Endothelial cell of umbilical vein (primary cell): ENCODE measurements around the gene RFX7. TPM values are rescaled to one million over a fixed set of nuclear protein-coding genes. Genes with fewer than 3 reads are reported as not detected.

Experiments used
- BruUV-seq: library from RNA; stranded (reverse); fragments of 400-500 nt; replicated peaks from 2 replicates; lab custom pipeline; 2021; lab: Mats Ljungman, UMichigan
- CTCF ChIA-PET: fragments of 300-600, 350-600 bp; sonication (Branson Sonifier 250); formaldehyde crosslinking; loops from one replicate; lab custom pipeline; 2021; ENCODE audit warnings: antibody characterized with exemption, inconsistent platforms; lab: Charles Lee
- POLR2A ChIA-PET: fragments of 300-600, 350-600 bp; sonication (Branson Sonifier 250); formaldehyde crosslinking; loops from one replicate; lab custom pipeline; 2021; ENCODE audit warnings: antibody characterized with exemption, inconsistent platforms; lab: Charles Lee
- DNase-seq: peaks from one replicate; pipeline ENCODE4 v3.0.0-alpha.2; 2011; ENCODE audit warnings: low read depth, low spot score
- FAIRE-seq: peaks from 2 replicates; lab custom pipeline; 2011; peaks lifted over from hg19 to GRCh38; lab: Jason Lieb, UNC
- H2AFZ ChIP-seq: 2 replicates; pipeline ENCODE4 v1.6.0; 2012; ENCODE audit warnings: low read depth, low read length, control low read depth, inconsistent platforms
- H3K27ac ChIP-seq: 2 replicates; pipeline ENCODE4 v1.5.1; 2011; ENCODE audit warnings: low read depth, mild to moderate bottlenecking, control low read depth, low read length, moderate library complexity; ENCODE audit not compliant: insufficient read depth
- H3K27me3 ChIP-seq, 2 experiments: 2 replicates each; pipeline versions ENCODE4 v1.6.0 to v1.6.1; 2011; ENCODE audit warnings: low read length in 2 of 2, mixed read lengths in 1 of 2; ENCODE audit not compliant: control insufficient read depth in 2 of 2, insufficient read depth in 2 of 2
- H3K36me3 ChIP-seq, 2 experiments: 2 replicates in 1 of 2; 3 replicates in 1 of 2; pipeline ENCODE4 v1.5.1; 2011; ENCODE audit warnings: low read length in 2 of 2, mild to moderate bottlenecking in 1 of 2, moderate library complexity in 1 of 2; ENCODE audit not compliant: control insufficient read depth in 2 of 2, insufficient read depth in 2 of 2; ENCODE audit errors: extremely low read depth in 1 of 2
- H3K4me1 ChIP-seq: 3 replicates; pipeline ENCODE4 v1.5.1; 2011; ENCODE audit warnings: mild to moderate bottlenecking, low read length; ENCODE audit not compliant: control insufficient read depth, insufficient read depth; ENCODE audit errors: extremely low read depth
- H3K4me2 ChIP-seq: 2 replicates; pipeline ENCODE4 v1.6.1; 2011; ENCODE audit warnings: low read length, control low read depth, mixed read lengths; ENCODE audit not compliant: insufficient read depth
- H3K4me3 ChIP-seq, 3 experiments: fragments of 200-600 bp in 1 of 3; sonication (generic), shearing (Covaris generic) in 1 of 3; replicated peaks in 1 of 3; 2 replicates each; pipeline ENCODE4 v1.5.1; 2011 to 2016; ENCODE audit warnings: control low read depth in 3 of 3, low read length in 3 of 3, mild to moderate bottlenecking in 2 of 3, inconsistent platforms in 1 of 3, low read depth in 1 of 3, moderate library complexity in 1 of 3; ENCODE audit not compliant: insufficient read depth in 1 of 3
- H3K79me2 ChIP-seq: 2 replicates; pipeline ENCODE4 v1.6.0; 2012; ENCODE audit warnings: low read length, inconsistent platforms; ENCODE audit not compliant: control insufficient read depth, insufficient read depth
- H3K9ac ChIP-seq: replicated peaks from 2 replicates; pipeline ENCODE3; 2011; ENCODE audit warnings: low read length, control low read depth; ENCODE audit not compliant: insufficient read depth; ENCODE audit errors: extremely low read depth
- H3K9me1 ChIP-seq: replicated peaks from 3 replicates; pipeline ENCODE4 v1.6.0; 2011; ENCODE audit warnings: mild to moderate bottlenecking, low read length; ENCODE audit not compliant: control insufficient read depth, insufficient read depth; ENCODE audit errors: extremely low read depth
- H3K9me3 ChIP-seq: replicated peaks from 2 replicates; pipeline ENCODE4 v1.5.1; 2012; ENCODE audit warnings: low read length, inconsistent platforms; ENCODE audit not compliant: control insufficient read depth, insufficient read depth
- H4K20me1 ChIP-seq: replicated peaks from 2 replicates; pipeline ENCODE3; 2011; ENCODE audit warnings: mild to moderate bottlenecking, low read length; ENCODE audit not compliant: control insufficient read depth, insufficient read depth; ENCODE audit errors: extremely low read depth
- CTCF ChIP-seq, 2 donors: IDR thresholded peaks; 1 replicate in 1 of 2; 2 replicates in 1 of 2; pipeline ENCODE4 v1.5.1; 2011; ENCODE audit warnings: low read length in 2 of 2, mild to moderate bottlenecking in 2 of 2, moderate library complexity in 2 of 2, control low read depth in 1 of 2, inconsistent platforms in 1 of 2, low read depth in 1 of 2; ENCODE audit not compliant: insufficient read depth in 1 of 2; ENCODE audit errors: extremely low read depth in 1 of 2
- EZH2 ChIP-seq: IDR thresholded peaks from 2 replicates; pipeline ENCODE4 v1.6.1; 2012; ENCODE audit warnings: borderline replicate concordance, low read depth, mild to moderate bottlenecking, moderate library complexity, low read length, inconsistent platforms; ENCODE audit not compliant: severe bottlenecking
- FOS ChIP-seq: IDR thresholded peaks from 2 replicates; pipeline ENCODE4 v1.6.1; 2011; ENCODE audit warnings: mild to moderate bottlenecking, low read length, moderate library complexity, borderline replicate concordance; ENCODE audit not compliant: insufficient read depth
- JUN ChIP-seq: IDR thresholded peaks from 2 replicates; pipeline ENCODE4 v1.6.1; 2011; ENCODE audit warnings: borderline replicate concordance, low read depth; ENCODE audit not compliant: insufficient read length, insufficient read depth
- MAX ChIP-seq: IDR thresholded peaks from 2 replicates; pipeline ENCODE4 v1.6.1; 2011; ENCODE audit not compliant: insufficient read depth, insufficient read length
- MYC ChIP-seq: IDR thresholded peaks from one replicate; pipeline ENCODE4 v1.6.1; 2011; ENCODE audit warnings: mild to moderate bottlenecking, low read depth, low read length
- POLR2AphosphoS5 ChIP-seq: IDR thresholded peaks from 2 replicates; pipeline ENCODE4 v1.6.1; 2012; ENCODE audit warnings: low read depth, mild to moderate bottlenecking, control low read depth, low read length, moderate library complexity; ENCODE audit not compliant: insufficient read depth
- dilution Hi-C: fragments of 300-500 bp; cut with MboI; formaldehyde crosslinking; loops from one replicate; pipeline ENCODE4 v1.15.0; 2019; ENCODE audit warnings: low sequenced_read_pairs; ENCODE audit not compliant: extremely low pct_ligation_motif_present
- intact Hi-C: fragments of 100-400 bp; cut with micrococcal nuclease; formaldehyde crosslinking; loops from one replicate; pipeline ENCODE4 v1.10.0; 2022
- polyA plus RNA-seq, 4 experiments: library from polyadenylated mRNA; depleted of rRNA in 3 of 4; stranded (reverse) in 3 of 4; unstranded in 1 of 4; fragments of >200 nt; gene quantifications; 2 replicates each; pipeline versions ENCODE4 v1.2.1 to v1.2.3, GENCODE V29; 2011 to 2012; ENCODE audit warnings: missing spikeins in 1 of 4
- total RNA-seq: library from RNA; stranded (reverse); gene quantifications from 2 replicates; pipeline ENCODE4 v1.2.3, GENCODE V29; 2021

RFX7 gene
- total and polyA plus RNA-seq, 2 donors (not counting 3 experiments of a cell fraction or from before 2014, with no cell fraction given) = 6.3 to 23.0 TPM

GRCh38 chr15:56146756-56147155 lies 96.9 kb downstream of the RFX7 start:
- H4K20me1 ChIP-seq = no peaks in the 10 kb centered on the region
- H3K27me3 ChIP-seq = no peaks in the 10 kb centered on the region
- intact Hi-C loops = no loop called here
- no peak overlapping the region for H2AFZ ChIP-seq
- no TSS peak for BruUV-seq
- FAIRE-seq (no peak), DNase-seq (no peak)
- peaks cover 0 to 9% of the 10 kb centered on the region in 2 experiments for H3K36me3 ChIP-seq
- peaks cover 18% of the 10 kb centered on the region for H3K79me2 ChIP-seq
- no peak overlapping the region for H3K9ac ChIP-seq
- H3K27ac ChIP-seq = no peak overlapping the region
- no peak overlapping the region for H3K4me3 ChIP-seq
- TF ChIP-seq MYC = no peak
- TF ChIP-seq JUN = no peak
- TF ChIP-seq POLR2AphosphoS5 = no peak
- no peak for TF ChIP-seq FOS
- no peak for TF ChIP-seq CTCF (IDR thresholded peaks at IDR 0.05; ENCODE audit: extremely low read depth in 1 of 2, insufficient read depth in 1 of 2, low read depth in 1 of 2, low read length in 2 of 2)
- TF ChIP-seq MAX = no peak
- TF ChIP-seq EZH2 = no peak
- CTCF ChIA-PET = no interaction called here
- H3K9me3 ChIP-seq = no peaks in the 10 kb centered on the region
- no peaks in the 10 kb centered on the region for H3K9me1 ChIP-seq
- H3K4me2 ChIP-seq = no peak overlapping the region
- POLR2A ChIA-PET = no interaction called here
- H3K4me1 ChIP-seq = peaks cover 5% of the 10 kb centered on the region
- dilution Hi-C loops = no loop called here
